Measurements from ENCODE around the gene RIIAD1.

- TF ChIP-seq POLR2A (IDR thresholded peaks at IDR 0.05) (no peak), CTCF (IDR thresholded peaks at IDR 0.05) (no peak)
Observed at GRCh38 chr1:151721788-151722510, 627 bp downstream of the RIIAD1 start.

Measured in thyroid gland (tissue), 4 donors.